Nephron (organoid): ENCODE measurements around the gene SESN1.

ENCODE experiments used
- H3K27ac Mint-ChIP-seq, 3 experiments: 2 replicates each; pipeline ENCODE4 v1.8.0; 2020; ENCODE audit warnings: mixed read lengths in 3 of 3, mild to moderate bottlenecking in 2 of 3, moderate library complexity in 1 of 3
- H3K27me3 Mint-ChIP-seq: 2 replicates; pipeline ENCODE4 v1.8.0; 2021; ENCODE audit warnings: low read depth, mild to moderate bottlenecking, moderate library complexity, mixed read lengths
- H3K36me3 Mint-ChIP-seq: 2 replicates; pipeline ENCODE4 v1.8.0; 2020; ENCODE audit warnings: low read depth, mixed read lengths
- H3K4me1 Mint-ChIP-seq: 2 replicates; pipeline ENCODE4 v1.8.0; 2020; ENCODE audit warnings: mixed read lengths
- H3K4me3 Mint-ChIP-seq, 3 experiments: 2 replicates each; pipeline ENCODE4 v1.8.0; 2020; ENCODE audit warnings: mild to moderate bottlenecking in 3 of 3, mixed read lengths in 3 of 3, moderate library complexity in 2 of 3
- H3K9me3 Mint-ChIP-seq: 2 replicates; pipeline ENCODE4 v1.8.0; 2020; ENCODE audit warnings: mixed read lengths
- CTCF ChIP-seq, 3 experiments: fragments of 200-600 bp; sonication (generic); IDR thresholded peaks; one replicate each; pipeline ENCODE4 v1.5.0; 2021; ENCODE audit warnings: antibody characterized with exemption in 3 of 3; ENCODE audit not compliant: unreplicated experiment in 3 of 3

SESN1 gene

GRCh38 chr6:109095835-109096084 lies 1.1 kb upstream of the SESN1 start:
- peak overlapping the region; percentile 93 to 97 (median 95) for H3K4me3 Mint-ChIP-seq
- H3K36me3 Mint-ChIP-seq = peaks cover 14% of the 10 kb centered on the region
- H3K27me3 Mint-ChIP-seq = no peaks in the 10 kb centered on the region
- H3K27ac Mint-ChIP-seq = peak overlapping the region; percentile 100
- H3K9me3 Mint-ChIP-seq = no peaks in the 10 kb centered on the region
- H3K4me1 Mint-ChIP-seq = peaks cover 48% of the 10 kb centered on the region
- no peak for TF ChIP-seq CTCF (IDR thresholded peaks at IDR 0.05; ENCODE audit: unreplicated experiment in 3 of 3)

GRCh38 chr6:109095036-109095834 lies 589 bp upstream of the SESN1 start, which contains the start of gene CEP57L1:
Gene CEP57L1 (plus strand): TSS chr6:109095507. CDS start chr6:109145222, 49,715 bp downstream.
- H3K4me1 Mint-ChIP-seq = peaks cover 53% of the 10 kb centered on the region
- H3K9me3 Mint-ChIP-seq = no peaks in the 10 kb centered on the region
- peak within 1 kb of the TSS; percentile 100 for H3K27ac Mint-ChIP-seq
- TF ChIP-seq CTCF (IDR thresholded peaks at IDR 0.05; ENCODE audit: unreplicated experiment in 3 of 3) = no peak
- peak within 1 kb of the TSS; percentile 93 to 100 (median 95) for H3K4me3 Mint-ChIP-seq
- H3K36me3 Mint-ChIP-seq = peaks cover 18% of the 10 kb centered on the region
- H3K27me3 Mint-ChIP-seq = no peaks in the 10 kb centered on the region

- H3K36me3 Mint-ChIP-seq = peaks cover 9% of the 10 kb centered on the region
- peak overlapping the region; percentile 93 to 100 (median 93) for H3K4me3 Mint-ChIP-seq
- H3K4me1 Mint-ChIP-seq = peaks cover 67% of the 10 kb centered on the region
- TF ChIP-seq CTCF (IDR thresholded peaks at IDR 0.05; ENCODE audit: unreplicated experiment in 3 of 3) = no peak
- no peaks in the 10 kb centered on the region for H3K27me3 Mint-ChIP-seq
- H3K27ac Mint-ChIP-seq = peak overlapping the region; percentile 90 to 100 (median 93)
- H3K9me3 Mint-ChIP-seq = no peaks in the 10 kb centered on the region
These were observed 772 bp downstream of the SESN1 start for GRCh38 chr6:109093732-109094415.

GRCh38 chr6:109092074-109092473 lies 2.6 kb downstream of the SESN1 start:
- no peak for TF ChIP-seq CTCF (IDR thresholded peaks at IDR 0.05; ENCODE audit: unreplicated experiment in 3 of 3)
- Mint-ChIP-seq H3K27me3 (no peaks in the 10 kb centered on the region), H3K4me1 (peaks cover 69% of the 10 kb centered on the region), H3K27ac (peak overlapping the region in 1 of 3 experiments; percentile 24), H3K9me3 (no peaks in the 10 kb centered on the region), H3K4me3 (peak overlapping the region; percentile 74 to 100 (median 81)), H3K36me3 (peaks cover 4% of the 10 kb centered on the region)

- H3K36me3 Mint-ChIP-seq = peaks cover 4% of the 10 kb centered on the region
- H3K27ac Mint-ChIP-seq = peak overlapping the region in 1 of 3 experiments; percentile 24
- H3K4me3 Mint-ChIP-seq = peak overlapping the region; percentile 74 to 100 (median 81)
- H3K9me3 Mint-ChIP-seq = no peaks in the 10 kb centered on the region
- H3K27me3 Mint-ChIP-seq = no peaks in the 10 kb centered on the region
- H3K4me1 Mint-ChIP-seq = peaks cover 66% of the 10 kb centered on the region
- TF ChIP-seq CTCF (IDR thresholded peaks at IDR 0.05; ENCODE audit: unreplicated experiment in 3 of 3) = no peak
These were observed 3.2 kb downstream of the SESN1 start for GRCh38 chr6:109091314-109092024.
